ENCODE measurements around the gene KRT72.

DNA sequence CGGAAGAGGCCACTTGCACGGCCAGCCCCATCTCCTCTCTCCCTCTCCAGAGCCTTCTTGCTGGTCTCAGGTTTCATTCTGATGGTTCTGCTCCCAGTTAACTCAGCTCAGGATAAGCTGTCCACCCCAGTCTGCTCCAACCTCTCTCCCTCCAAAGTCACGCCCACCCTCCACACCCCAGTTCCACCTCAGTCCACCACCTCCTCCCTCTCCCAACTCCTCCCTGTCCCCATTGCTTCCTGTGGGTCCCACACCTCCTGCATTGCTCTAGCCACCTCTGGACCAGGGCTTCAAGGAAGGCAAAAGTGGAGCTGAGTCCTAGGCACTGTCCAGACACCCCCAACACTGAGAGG lies 61.5 kb downstream of the KRT72 start:
- TF ChIP-seq, protein P1, sequence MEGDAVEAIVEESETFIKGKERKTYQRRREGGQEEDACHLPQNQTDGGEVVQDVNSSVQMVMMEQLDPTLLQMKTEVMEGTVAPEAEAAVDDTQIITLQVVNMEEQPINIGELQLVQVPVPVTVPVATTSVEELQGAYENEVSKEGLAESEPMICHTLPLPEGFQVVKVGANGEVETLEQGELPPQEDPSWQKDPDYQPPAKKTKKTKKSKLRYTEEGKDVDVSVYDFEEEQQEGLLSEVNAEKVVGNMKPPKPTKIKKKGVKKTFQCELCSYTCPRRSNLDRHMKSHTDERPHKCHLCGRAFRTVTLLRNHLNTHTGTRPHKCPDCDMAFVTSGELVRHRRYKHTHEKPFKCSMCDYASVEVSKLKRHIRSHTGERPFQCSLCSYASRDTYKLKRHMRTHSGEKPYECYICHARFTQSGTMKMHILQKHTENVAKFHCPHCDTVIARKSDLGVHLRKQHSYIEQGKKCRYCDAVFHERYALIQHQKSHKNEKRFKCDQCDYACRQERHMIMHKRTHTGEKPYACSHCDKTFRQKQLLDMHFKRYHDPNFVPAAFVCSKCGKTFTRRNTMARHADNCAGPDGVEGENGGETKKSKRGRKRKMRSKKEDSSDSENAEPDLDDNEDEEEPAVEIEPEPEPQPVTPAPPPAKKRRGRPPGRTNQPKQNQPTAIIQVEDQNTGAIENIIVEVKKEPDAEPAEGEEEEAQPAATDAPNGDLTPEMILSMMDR (IDR thresholded peaks at IDR 0.05; ENCODE audit: low read depth, low read length, poor library complexity, severe bottlenecking): no peak
- no peak for TF ChIP-seq EZH2phosphoT487 (IDR thresholded peaks at IDR 0.05; ENCODE audit: borderline replicate concordance, low read length)

Data from DOHH2 (cell line).